Panc1 (cell line): ENCODE results near the gene CCDC6. TPM values are rescaled to one million over a fixed set of nuclear protein-coding genes. Genes with fewer than 3 reads are reported as not detected.

Source experiments
- ATAC-seq: fragments of 200-7000 bp; cut with Tn5 transposase; 2 replicates; pipeline ENCODE4 v1.9.1; 2020; ENCODE audit warnings: mild to moderate bottlenecking, moderate library complexity
- BruUV-seq: library from RNA; stranded (reverse); fragments of 400-500 nt; replicated peaks from 2 replicates; lab custom pipeline; 2021; lab: Mats Ljungman, UMichigan
- CTCF ChIA-PET: fragments of 300-600 bp; sonication (Branson Sonifier 250); formaldehyde crosslinking; loops from one replicate; lab custom pipeline; 2022; ENCODE audit warnings: antibody characterized with exemption; lab: Charles Lee
- POLR2A ChIA-PET: fragments of 300-600 bp; sonication (Branson Sonifier 250); formaldehyde crosslinking; loops from one replicate; lab custom pipeline; 2022; ENCODE audit warnings: antibody characterized with exemption; lab: Charles Lee
- DNase-seq: peaks from one replicate; pipeline ENCODE4 v3.0.0-alpha.2; 2010; ENCODE audit warnings: low read depth, low spot score
- H3K27ac ChIP-seq: 2 replicates; pipeline ENCODE4 v1.5.1; 2011; ENCODE audit warnings: mild to moderate bottlenecking, low read length, inconsistent platforms
- H3K27me3 ChIP-seq: fragments of 200-500 bp; sonication (Bioruptor generic); 2 replicates; pipeline ENCODE4 v1.6.0; 2014; ENCODE audit warnings: low read length, inconsistent platforms; ENCODE audit not compliant: control insufficient read depth, insufficient read depth
- H3K36me3 ChIP-seq: fragments of 200-500 bp; sonication (Bioruptor generic); 2 replicates; pipeline ENCODE4 v1.5.1; 2014; ENCODE audit warnings: inconsistent platforms, mild to moderate bottlenecking, low read length, moderate library complexity; ENCODE audit not compliant: control insufficient read depth, insufficient read depth
- H3K4me1 ChIP-seq: 2 replicates; pipeline ENCODE4 v1.5.1; 2011; ENCODE audit warnings: inconsistent platforms, mild to moderate bottlenecking, low read length, moderate library complexity; ENCODE audit not compliant: control insufficient read depth, insufficient read depth
- H3K4me3 ChIP-seq, 2 experiments: 2 replicates each; pipeline ENCODE4 v1.5.1; 2011 to 2012; ENCODE audit warnings: low read depth in 2 of 2, low read length in 2 of 2, mild to moderate bottlenecking in 2 of 2, inconsistent platforms in 1 of 2, moderate library complexity in 1 of 2
- H3K9me3 ChIP-seq: fragments of 200-500 bp; sonication (Bioruptor generic); 2 replicates; pipeline ENCODE4 v1.5.1; 2014; ENCODE audit warnings: low read depth, mild to moderate bottlenecking, inconsistent platforms, low read length, moderate library complexity; ENCODE audit not compliant: control insufficient read depth, insufficient read depth
- POLR2AphosphoS5 ChIP-seq: IDR thresholded peaks from 2 replicates; pipeline ENCODE4 v1.6.1; 2012; ENCODE audit warnings: mild to moderate bottlenecking, low read depth, low read length, moderate library complexity
- SIN3A ChIP-seq: IDR thresholded peaks from 2 replicates; pipeline ENCODE4 v1.6.1; 2012; ENCODE audit warnings: low read depth, mild to moderate bottlenecking, low read length, moderate library complexity, borderline replicate concordance; ENCODE audit not compliant: insufficient read depth
- TCF7L2 ChIP-seq: IDR thresholded peaks from 2 replicates; pipeline ENCODE4 v1.6.1; 2011; ENCODE audit warnings: mild to moderate bottlenecking, low read depth, low read length, inconsistent platforms
- in situ Hi-C: cut with HindIII; loops from 2 replicates; pipeline ENCODE4 v1.10.0; 2016; ENCODE audit warnings: low sequenced_read_pairs, low pct_unique_long_range_greater_than_20kb
- intact Hi-C: fragments of 100-400 bp; cut with micrococcal nuclease; formaldehyde crosslinking; loops from one replicate; pipeline ENCODE4 v1.10.0; 2022; ENCODE audit not compliant: unreplicated experiment
- total RNA-seq: library from RNA; stranded (reverse); gene quantifications from one replicate; pipeline ENCODE4 v1.2.1, GENCODE V29; 2021; ENCODE audit not compliant: unreplicated experiment
- TF ChIP-seq, protein P1 (sequence below), 2 experiments: IDR thresholded peaks; 2 replicates each; pipeline ENCODE4 v1.6.1; 2011 to 2012; ENCODE audit warnings: low read depth in 2 of 2, control low read depth in 1 of 2, low read length in 1 of 2, mild to moderate bottlenecking in 1 of 2, moderate library complexity in 1 of 2; ENCODE audit not compliant: insufficient read depth in 1 of 2
- TF ChIP-seq, protein P2 (sequence below): fragments of 450-650 bp; IDR thresholded peaks from 2 replicates; pipeline ENCODE4 v1.5.1; 2017; ENCODE audit warnings: mild to moderate bottlenecking

Gene CCDC6
- total RNA-seq, 1 experiment from 2014 or later, result 48.7 TPM

DNA sequence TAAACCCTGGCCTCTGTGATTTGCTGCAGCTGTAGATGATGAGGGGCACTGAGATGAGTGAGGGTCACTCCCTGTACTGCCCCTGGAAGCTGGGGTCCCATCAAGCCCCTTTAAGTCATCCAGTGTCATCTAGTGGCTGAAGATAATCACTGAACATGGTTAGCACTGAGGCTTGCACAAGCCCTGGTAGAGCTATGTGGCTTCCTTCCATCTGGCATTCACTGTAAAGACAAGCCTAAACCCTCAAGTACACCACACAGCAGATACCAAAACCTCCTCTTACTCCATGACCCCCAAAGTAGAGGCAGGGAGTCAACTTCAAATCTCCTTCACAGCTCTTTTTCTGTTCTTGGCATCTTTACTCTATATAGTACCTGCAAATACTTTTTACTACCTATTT lies 80.4 kb downstream of the CCDC6 start:
- ATAC-seq (no peak), DNase-seq (no peak)
- no TSS peak for BruUV-seq
- Histone ChIP-seq H3K36me3 (no peaks in the 10 kb centered on the region), H3K27ac (no peak overlapping the region), H3K4me3 (no peak overlapping the region), H3K27me3 (no peaks in the 10 kb centered on the region), H3K9me3 (no peaks in the 10 kb centered on the region), H3K4me1 (no peaks in the 10 kb centered on the region)
- intact Hi-C loops (no loop called here), in situ Hi-C loops (no loop called here)
- ChIA-PET CTCF (no interaction called here), POLR2A (no interaction called here)
- no peak for TF ChIP-seq POLR2AphosphoS5
- TF ChIP-seq, protein P1, sequence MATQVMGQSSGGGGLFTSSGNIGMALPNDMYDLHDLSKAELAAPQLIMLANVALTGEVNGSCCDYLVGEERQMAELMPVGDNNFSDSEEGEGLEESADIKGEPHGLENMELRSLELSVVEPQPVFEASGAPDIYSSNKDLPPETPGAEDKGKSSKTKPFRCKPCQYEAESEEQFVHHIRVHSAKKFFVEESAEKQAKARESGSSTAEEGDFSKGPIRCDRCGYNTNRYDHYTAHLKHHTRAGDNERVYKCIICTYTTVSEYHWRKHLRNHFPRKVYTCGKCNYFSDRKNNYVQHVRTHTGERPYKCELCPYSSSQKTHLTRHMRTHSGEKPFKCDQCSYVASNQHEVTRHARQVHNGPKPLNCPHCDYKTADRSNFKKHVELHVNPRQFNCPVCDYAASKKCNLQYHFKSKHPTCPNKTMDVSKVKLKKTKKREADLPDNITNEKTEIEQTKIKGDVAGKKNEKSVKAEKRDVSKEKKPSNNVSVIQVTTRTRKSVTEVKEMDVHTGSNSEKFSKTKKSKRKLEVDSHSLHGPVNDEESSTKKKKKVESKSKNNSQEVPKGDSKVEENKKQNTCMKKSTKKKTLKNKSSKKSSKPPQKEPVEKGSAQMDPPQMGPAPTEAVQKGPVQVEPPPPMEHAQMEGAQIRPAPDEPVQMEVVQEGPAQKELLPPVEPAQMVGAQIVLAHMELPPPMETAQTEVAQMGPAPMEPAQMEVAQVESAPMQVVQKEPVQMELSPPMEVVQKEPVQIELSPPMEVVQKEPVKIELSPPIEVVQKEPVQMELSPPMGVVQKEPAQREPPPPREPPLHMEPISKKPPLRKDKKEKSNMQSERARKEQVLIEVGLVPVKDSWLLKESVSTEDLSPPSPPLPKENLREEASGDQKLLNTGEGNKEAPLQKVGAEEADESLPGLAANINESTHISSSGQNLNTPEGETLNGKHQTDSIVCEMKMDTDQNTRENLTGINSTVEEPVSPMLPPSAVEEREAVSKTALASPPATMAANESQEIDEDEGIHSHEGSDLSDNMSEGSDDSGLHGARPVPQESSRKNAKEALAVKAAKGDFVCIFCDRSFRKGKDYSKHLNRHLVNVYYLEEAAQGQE (IDR thresholded peaks at IDR 0.05; ENCODE audit: insufficient read depth in 1 of 2, low read depth in 2 of 2, low read length in 1 of 2), result no peak
- TF ChIP-seq, protein P2, sequence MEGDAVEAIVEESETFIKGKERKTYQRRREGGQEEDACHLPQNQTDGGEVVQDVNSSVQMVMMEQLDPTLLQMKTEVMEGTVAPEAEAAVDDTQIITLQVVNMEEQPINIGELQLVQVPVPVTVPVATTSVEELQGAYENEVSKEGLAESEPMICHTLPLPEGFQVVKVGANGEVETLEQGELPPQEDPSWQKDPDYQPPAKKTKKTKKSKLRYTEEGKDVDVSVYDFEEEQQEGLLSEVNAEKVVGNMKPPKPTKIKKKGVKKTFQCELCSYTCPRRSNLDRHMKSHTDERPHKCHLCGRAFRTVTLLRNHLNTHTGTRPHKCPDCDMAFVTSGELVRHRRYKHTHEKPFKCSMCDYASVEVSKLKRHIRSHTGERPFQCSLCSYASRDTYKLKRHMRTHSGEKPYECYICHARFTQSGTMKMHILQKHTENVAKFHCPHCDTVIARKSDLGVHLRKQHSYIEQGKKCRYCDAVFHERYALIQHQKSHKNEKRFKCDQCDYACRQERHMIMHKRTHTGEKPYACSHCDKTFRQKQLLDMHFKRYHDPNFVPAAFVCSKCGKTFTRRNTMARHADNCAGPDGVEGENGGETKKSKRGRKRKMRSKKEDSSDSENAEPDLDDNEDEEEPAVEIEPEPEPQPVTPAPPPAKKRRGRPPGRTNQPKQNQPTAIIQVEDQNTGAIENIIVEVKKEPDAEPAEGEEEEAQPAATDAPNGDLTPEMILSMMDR, result no peak
- TF ChIP-seq SIN3A, result no peak
- TF ChIP-seq TCF7L2, result no peak

DNA sequence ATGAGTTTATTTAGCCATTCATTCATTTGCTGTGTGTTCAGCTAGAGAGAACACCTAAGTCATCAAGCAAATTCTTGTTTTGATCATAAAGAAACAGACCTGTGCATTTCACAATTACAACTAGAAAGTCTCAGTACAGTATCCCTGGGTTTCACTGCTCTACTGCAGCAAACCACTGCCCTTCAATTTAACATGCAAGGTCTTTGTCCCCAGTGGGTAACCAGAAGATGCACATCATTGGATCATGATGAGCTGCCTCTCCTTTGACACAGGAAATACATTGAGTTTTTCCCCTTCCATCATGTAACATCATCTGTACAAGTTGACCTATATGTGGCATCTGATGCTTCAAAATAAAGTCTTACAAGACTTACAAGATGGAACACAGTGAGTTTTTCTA lies 82.6 kb downstream of the CCDC6 start:
- no TSS peak for BruUV-seq
- no peaks in the 10 kb centered on the region for H3K27me3 ChIP-seq
- H3K4me1 ChIP-seq, result no peaks in the 10 kb centered on the region
- H3K9me3 ChIP-seq, result no peaks in the 10 kb centered on the region
- H3K36me3 ChIP-seq, result no peaks in the 10 kb centered on the region
- DNase-seq (no peak), ATAC-seq (no peak)
- H3K27ac ChIP-seq, result no peak overlapping the region
- intact Hi-C loops, result no loop called here
- H3K4me3 ChIP-seq, result no peak overlapping the region
- TF ChIP-seq SIN3A (no peak), POLR2AphosphoS5 (no peak), TCF7L2 (no peak)
- TF ChIP-seq, protein P1 (IDR thresholded peaks at IDR 0.05; ENCODE audit: insufficient read depth in 1 of 2, low read depth in 2 of 2, low read length in 1 of 2), result no peak
- TF ChIP-seq, protein P2, result no peak
- in situ Hi-C loops, result no loop called here
- CTCF ChIA-PET, result no interaction called here
- POLR2A ChIA-PET, result no interaction called here
